HCT116 (cell line): ENCODE data around the gene ASB6. TPM values are rescaled to one million over a fixed set of nuclear protein-coding genes. Genes with fewer than 3 reads are reported as not detected.

Experiments used
- ATAC-seq: fragments of 200-7000 bp; cut with Tn5 transposase; 2 replicates; pipeline ENCODE4 v1.9.1; 2020; ENCODE audit warnings: mild to moderate bottlenecking, moderate library complexity
- BruUV-seq: library from RNA; stranded (reverse); fragments of 400-500 nt; replicated peaks from 2 replicates; lab custom pipeline; 2021; lab: Mats Ljungman, UMichigan
- CTCF ChIA-PET: fragments of 300-600 bp; sonication (Branson Sonifier 250); formaldehyde crosslinking; loops from one replicate; lab custom pipeline; 2021; ENCODE audit warnings: antibody characterized with exemption; lab: Charles Lee
- POLR2A ChIA-PET: fragments of 300-600, 350-600 bp; sonication (Branson Sonifier 250); formaldehyde crosslinking; loops from one replicate; lab custom pipeline; 2021; ENCODE audit warnings: antibody characterized with exemption; lab: Charles Lee
- RAD21 ChIA-PET, 2 experiments: fragments of 300-600 bp; sonication (Branson Sonifier 250); formaldehyde crosslinking; loops; one replicate each; lab custom pipeline; 2023; ENCODE audit warnings: low total read pairs in 2 of 2; ENCODE audit not compliant: uncharacterized antibody in 2 of 2, unreplicated experiment in 2 of 2, low non-redundant PET in 1 of 2; lab: Charles Lee
- DNase-seq: peaks from one replicate; pipeline ENCODE4 v3.0.0-alpha.2; 2010; ENCODE audit warnings: low read depth, low spot score
- H2AFZ ChIP-seq: fragments of 200-600 bp; shearing (Covaris generic), sonication (generic); 2 replicates; pipeline ENCODE4 v1.6.1; 2017; ENCODE audit warnings: low read depth, mixed run types, mixed read lengths, antibody characterized with exemption, low read length; ENCODE audit not compliant: poor library complexity, severe bottlenecking
- H3K27ac ChIP-seq: 2 replicates; pipeline ENCODE4 v1.5.1; 2012; ENCODE audit warnings: low read depth, low read length
- H3K27me3 ChIP-seq: fragments of 200-600 bp; sonication (generic); 2 replicates; pipeline ENCODE4 v1.6.1; 2016; ENCODE audit warnings: mixed run types, low read length, mixed read lengths; ENCODE audit not compliant: insufficient read depth
- H3K36me3 ChIP-seq, 2 experiments: fragments of 200-500 bp in 1 of 2; fragments of 200-600 bp in 1 of 2; sonication (Bioruptor generic) in 1 of 2; sonication (generic) in 1 of 2; 2 replicates each; pipeline versions ENCODE4 v1.5.1 to v1.6.1; 2014 to 2016; ENCODE audit warnings: low read length in 2 of 2, inconsistent platforms in 1 of 2, mixed read lengths in 1 of 2, mixed run types in 1 of 2; ENCODE audit not compliant: insufficient read depth in 2 of 2, control insufficient read depth in 1 of 2
- H3K4me1 ChIP-seq, 2 experiments: fragments of 200-600 bp in 1 of 2; sonication (generic) in 1 of 2; 2 replicates each; pipeline versions ENCODE4 v1.5.1 to v1.6.1; 2012 to 2017; ENCODE audit warnings: low read length in 2 of 2, inconsistent platforms in 1 of 2, mild to moderate bottlenecking in 1 of 2, mixed read lengths in 1 of 2, mixed run types in 1 of 2, moderate library complexity in 1 of 2; ENCODE audit not compliant: insufficient read depth in 2 of 2, control insufficient read depth in 1 of 2
- H3K4me2 ChIP-seq: fragments of 200-600 bp; sonication (generic); 2 replicates; pipeline ENCODE4 v1.6.1; 2017; ENCODE audit warnings: mixed run types, low read length, mixed read lengths
- H3K4me3 ChIP-seq, 2 experiments: fragments of 200-600 bp in 1 of 2; sonication (generic) in 1 of 2; replicated peaks in 1 of 2; 2 replicates each; pipeline ENCODE4 v1.5.1; 2011 to 2016; ENCODE audit warnings: low read length in 2 of 2, control low read depth in 1 of 2, low read depth in 1 of 2, mild to moderate bottlenecking in 1 of 2, mixed read lengths in 1 of 2, mixed run types in 1 of 2
- H3K79me2 ChIP-seq: fragments of 200-600 bp; sonication (generic); 2 replicates; pipeline ENCODE4 v1.6.1; 2017; ENCODE audit warnings: mild to moderate bottlenecking, mixed run types, low read length, moderate library complexity, mixed read lengths; ENCODE audit not compliant: insufficient read depth
- H3K9ac ChIP-seq: fragments of 200-600 bp; sonication (generic); 2 replicates; pipeline ENCODE4 v1.6.1; 2016; ENCODE audit warnings: low read length, mixed read lengths
- H3K9me2 ChIP-seq: fragments of 200-600 bp; sonication (generic), shearing (Covaris generic); 2 replicates; pipeline ENCODE4 v1.6.1; 2017; ENCODE audit warnings: mixed run types, mild to moderate bottlenecking, moderate library complexity; ENCODE audit not compliant: insufficient read depth
- H3K9me3 ChIP-seq, 2 experiments: fragments of 200-500 bp in 1 of 2; fragments of 200-600 bp in 1 of 2; sonication (Bioruptor generic) in 1 of 2; sonication (generic) in 1 of 2; 2 replicates each; pipeline ENCODE4 v1.6.1; 2014 to 2017; ENCODE audit warnings: low read length in 2 of 2, mixed read lengths in 2 of 2, inconsistent platforms in 1 of 2, low read depth in 1 of 2, mild to moderate bottlenecking in 1 of 2, mixed run types in 1 of 2, moderate library complexity in 1 of 2; ENCODE audit not compliant: control insufficient read depth in 1 of 2, insufficient read depth in 1 of 2
- H4K20me1 ChIP-seq: fragments of 200-600 bp; sonication (generic), shearing (Covaris generic); 2 replicates; pipeline ENCODE4 v1.6.1; 2017; ENCODE audit warnings: mixed run types, mild to moderate bottlenecking, moderate library complexity; ENCODE audit not compliant: insufficient read depth
- CEBPB ChIP-seq: IDR thresholded peaks from 2 replicates; pipeline ENCODE4 v1.6.1; 2012; ENCODE audit warnings: low read depth
- CTCF ChIP-seq, 3 experiments: fragments of 200-600 bp in 1 of 3; sonication (generic) in 1 of 3; IDR thresholded peaks in 2 of 3; conservative IDR thresholded peaks in 1 of 3; 2 replicates each; pipeline ENCODE4 v1.5.1; 2012 to 2017; ENCODE audit warnings: low read depth in 2 of 3, low read length in 2 of 3, antibody characterized with exemption in 1 of 3, borderline replicate concordance in 1 of 3, control low read depth in 1 of 3, mild to moderate bottlenecking in 1 of 3, mixed read lengths in 1 of 3, mixed run types in 1 of 3, moderate library complexity in 1 of 3; ENCODE audit not compliant: insufficient read depth in 1 of 3
- EGR1 ChIP-seq: IDR thresholded peaks from 2 replicates; pipeline ENCODE4 v1.6.1; 2012; ENCODE audit warnings: low read depth
- EZH2phosphoT487 ChIP-seq: fragments of 200-600 bp; IDR thresholded peaks from 2 replicates; pipeline ENCODE4 v1.6.1; 2018; ENCODE audit warnings: antibody characterized with exemption, borderline replicate concordance
- POLR2A ChIP-seq: IDR thresholded peaks from 2 replicates; pipeline ENCODE4 v1.7.0; 2011; ENCODE audit warnings: borderline replicate concordance; ENCODE audit not compliant: insufficient read depth, insufficient read length; ENCODE audit errors: extremely low read depth
- POLR2AphosphoS5 ChIP-seq: IDR thresholded peaks from 2 replicates; pipeline ENCODE4 v1.6.1; 2011; ENCODE audit warnings: mild to moderate bottlenecking, low read depth, low read length, moderate library complexity
- YY1 ChIP-seq: IDR thresholded peaks from 2 replicates; pipeline ENCODE4 v1.6.1; 2011; ENCODE audit warnings: low read length, low read depth, moderate library complexity, mild to moderate bottlenecking; ENCODE audit not compliant: insufficient replicate concordance; ENCODE audit errors: extremely low read depth
- ZFX ChIP-seq: fragments of 450-650 bp; IDR thresholded peaks from 2 replicates; pipeline ENCODE4 v1.6.1; 2017
- ZNF274 ChIP-seq: fragments of 200-500 bp; sonication (Bioruptor generic); IDR thresholded peaks from 2 replicates; pipeline ENCODE4 v1.6.1; 2014; ENCODE audit warnings: mild to moderate bottlenecking, low read depth, low read length, inconsistent platforms
- intact Hi-C: fragments of 100-400 bp; cut with micrococcal nuclease; formaldehyde crosslinking; loops from 2 replicates; pipeline ENCODE4 v1.10.0; 2022
- total RNA-seq: library from RNA; stranded (reverse); gene quantifications from one replicate; pipeline ENCODE4 v1.2.1, GENCODE V29; 2021; ENCODE audit not compliant: unreplicated experiment
- TF ChIP-seq, protein P1 (sequence below): IDR thresholded peaks from 2 replicates; pipeline ENCODE4 v1.6.1; 2012; ENCODE audit warnings: low read depth

ASB6 gene
- total RNA-seq, 1 experiment from 2014 or later, result 21.6 TPM

GRCh38 chr9:129646654-129647053 is 4.7 kb upstream of the ASB6 start:
- BruUV-seq, result no TSS peak
- H3K9ac ChIP-seq, result no peak overlapping the region
- peaks cover 3% of the 10 kb centered on the region for H3K79me2 ChIP-seq
- no peak overlapping the region for H3K4me3 ChIP-seq
- peaks cover 0 to 7% of the 10 kb centered on the region in 2 experiments; a peak in 2 of 4 replicates for H3K4me1 ChIP-seq
- no peaks in the 10 kb centered on the region for H3K9me2 ChIP-seq
- ChIA-PET RAD21 (no interaction called here), CTCF (no interaction called here), POLR2A (no interaction called here)
- no peaks in the 10 kb centered on the region for H3K9me3 ChIP-seq
- no peak overlapping the region for H3K4me2 ChIP-seq
- no peak for ATAC-seq
- no peaks in the 10 kb centered on the region for H3K36me3 ChIP-seq
- intact Hi-C loops, result no loop called here
- no peak overlapping the region for H2AFZ ChIP-seq
- H3K27ac ChIP-seq, result no peak overlapping the region
- no peaks in the 10 kb centered on the region for H3K27me3 ChIP-seq
- no peak for DNase-seq
- no peak for TF ChIP-seq CEBPB
- TF ChIP-seq ZFX, result no peak
- TF ChIP-seq YY1, result no peak
- TF ChIP-seq CTCF (IDR thresholded peaks at IDR 0.05 in 2 of 3, conservative IDR thresholded peaks at IDR 0.05 in 1 of 3; ENCODE audit: borderline replicate concordance in 1 of 3, insufficient read depth in 1 of 3, low read depth in 2 of 3, low read length in 2 of 3), result no peak
- no peak for TF ChIP-seq ZNF274
- TF ChIP-seq POLR2AphosphoS5, result no peak
- TF ChIP-seq EGR1, result no peak
- no peak for TF ChIP-seq EZH2phosphoT487
- TF ChIP-seq, protein P1, sequence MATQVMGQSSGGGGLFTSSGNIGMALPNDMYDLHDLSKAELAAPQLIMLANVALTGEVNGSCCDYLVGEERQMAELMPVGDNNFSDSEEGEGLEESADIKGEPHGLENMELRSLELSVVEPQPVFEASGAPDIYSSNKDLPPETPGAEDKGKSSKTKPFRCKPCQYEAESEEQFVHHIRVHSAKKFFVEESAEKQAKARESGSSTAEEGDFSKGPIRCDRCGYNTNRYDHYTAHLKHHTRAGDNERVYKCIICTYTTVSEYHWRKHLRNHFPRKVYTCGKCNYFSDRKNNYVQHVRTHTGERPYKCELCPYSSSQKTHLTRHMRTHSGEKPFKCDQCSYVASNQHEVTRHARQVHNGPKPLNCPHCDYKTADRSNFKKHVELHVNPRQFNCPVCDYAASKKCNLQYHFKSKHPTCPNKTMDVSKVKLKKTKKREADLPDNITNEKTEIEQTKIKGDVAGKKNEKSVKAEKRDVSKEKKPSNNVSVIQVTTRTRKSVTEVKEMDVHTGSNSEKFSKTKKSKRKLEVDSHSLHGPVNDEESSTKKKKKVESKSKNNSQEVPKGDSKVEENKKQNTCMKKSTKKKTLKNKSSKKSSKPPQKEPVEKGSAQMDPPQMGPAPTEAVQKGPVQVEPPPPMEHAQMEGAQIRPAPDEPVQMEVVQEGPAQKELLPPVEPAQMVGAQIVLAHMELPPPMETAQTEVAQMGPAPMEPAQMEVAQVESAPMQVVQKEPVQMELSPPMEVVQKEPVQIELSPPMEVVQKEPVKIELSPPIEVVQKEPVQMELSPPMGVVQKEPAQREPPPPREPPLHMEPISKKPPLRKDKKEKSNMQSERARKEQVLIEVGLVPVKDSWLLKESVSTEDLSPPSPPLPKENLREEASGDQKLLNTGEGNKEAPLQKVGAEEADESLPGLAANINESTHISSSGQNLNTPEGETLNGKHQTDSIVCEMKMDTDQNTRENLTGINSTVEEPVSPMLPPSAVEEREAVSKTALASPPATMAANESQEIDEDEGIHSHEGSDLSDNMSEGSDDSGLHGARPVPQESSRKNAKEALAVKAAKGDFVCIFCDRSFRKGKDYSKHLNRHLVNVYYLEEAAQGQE, result no peak
- TF ChIP-seq POLR2A, result no peak
- H4K20me1 ChIP-seq, result no peaks in the 10 kb centered on the region
